Bone marrow (tissue), 2 donors: Measurements from ENCODE around the gene GPR137B.
"Not testable (repeated sequence)": the region's sequence is repeated elsewhere in the genome, so short reads cannot be mapped to it uniquely, and the experiment has no call there.

Experiments used
- DNase-seq, 2 donors: peaks; one replicate each; lab custom pipeline; 2025; lab: John Stamatoyannopoulos, UW

GPR137B gene

GRCh38 chr1:236161230-236161629 is 18.9 kb downstream of the GPR137B start:
- no peak for DNase-seq

GRCh38 chr1:236161755-236162154 is 19.4 kb downstream of the GPR137B start:
- DNase-seq, result not testable (repeated sequence)

GRCh38 chr1:236163463-236164153 is 21.3 kb downstream of the GPR137B start:
- DNase-seq, result no peak

GRCh38 chr1:236164273-236164672 is 21.9 kb downstream of the GPR137B start:
- DNase-seq, result no peak

- no peak for DNase-seq
Measured at GRCh38 chr1:236165238-236165981, 23.1 kb downstream of the GPR137B start.

- DNase-seq, result no peak
Measured at GRCh38 chr1:236166041-236166440, 23.7 kb downstream of the GPR137B start.

GRCh38 chr1:236167154-236167553 is 24.8 kb downstream of the GPR137B start:
- DNase-seq, result no peak

- DNase-seq, result no peak
Measured at GRCh38 chr1:236167578-236167977, 25.2 kb downstream of the GPR137B start.

- peak in 1 of 2 donors; percentile 11 for DNase-seq
Measured at GRCh38 chr1:236168716-236169429, 26.5 kb downstream of the GPR137B start.

- DNase-seq, result no peak
Measured at GRCh38 chr1:236172041-236172579, 29.8 kb downstream of the GPR137B start.

GRCh38 chr1:236173174-236173767 is 30.9 kb downstream of the GPR137B start:
- DNase-seq, result no peak

GRCh38 chr1:236175642-236176336 is 33.5 kb downstream of the GPR137B start:
- no peak for DNase-seq

- DNase-seq, result no peak
Measured at GRCh38 chr1:236176337-236177336, 34.3 kb downstream of the GPR137B start.

GRCh38 chr1:236179634-236180033 is 37.3 kb downstream of the GPR137B start:
- no peak for DNase-seq

GRCh38 chr1:236181059-236181458 is 38.7 kb downstream of the GPR137B start:
- no peak for DNase-seq

GRCh38 chr1:236185687-236186086 is 43.3 kb downstream of the GPR137B start:
- no peak for DNase-seq

- not testable (repeated sequence) for DNase-seq
Measured at GRCh38 chr1:236186471-236186870, 44.1 kb downstream of the GPR137B start.

GRCh38 chr1:236188084-236188483 is 45.7 kb downstream of the GPR137B start:
- DNase-seq, result not testable (repeated sequence)

- DNase-seq, result no peak
Measured at GRCh38 chr1:236193184-236193583, 50.8 kb downstream of the GPR137B start.

GRCh38 chr1:236200925-236201324 is 58.6 kb downstream of the GPR137B start:
- no peak for DNase-seq
